Activated CD4-positive, alpha-beta T cell treated with anti-CD3 and anti-CD28 coated beads, Interleukin-2, Interleukin-6, amounts not matched to agents 100 ng/mL and 50 ng/mL, durations not matched to agents 16 hours and 8 hours (primary cell): ENCODE measurements around the gene UFD1.

Experiments used
- DNase-seq: peaks from one replicate; pipeline ENCODE4 v3.0.0-alpha.2; 2020

UFD1 gene

GRCh38 chr22:19515654-19516377, 36.8 kb upstream of the UFD1 start:
- no peak for DNase-seq

GRCh38 chr22:19514831-19515565, 36.0 kb upstream of the UFD1 start:
- no peak for DNase-seq

GRCh38 chr22:19513823-19514222, 34.8 kb upstream of the UFD1 start:
- DNase-seq = no peak

GRCh38 chr22:19510919-19511341, 31.9 kb upstream of the UFD1 start:
- DNase-seq = no peak

- no peak for DNase-seq
Measured at GRCh38 chr22:19509923-19510322, 30.9 kb upstream of the UFD1 start.

- no peak for DNase-seq
Measured at GRCh38 chr22:19509191-19509590, 30.2 kb upstream of the UFD1 start.

GRCh38 chr22:19508024-19508776, 29.2 kb upstream of the UFD1 start:
- no peak for DNase-seq

- no peak for DNase-seq
Measured at GRCh38 chr22:19507534-19507861, 28.5 kb upstream of the UFD1 start.

GRCh38 chr22:19506212-19506611, 27.2 kb upstream of the UFD1 start:
- no peak for DNase-seq

GRCh38 chr22:19505735-19506126, 26.7 kb upstream of the UFD1 start:
- no peak for DNase-seq

- DNase-seq = no peak
Measured at GRCh38 chr22:19504900-19505734, 26.1 kb upstream of the UFD1 start.

- no peak for DNase-seq
Measured at GRCh38 chr22:19503869-19504268, 24.9 kb upstream of the UFD1 start.

GRCh38 chr22:19503367-19503766, 24.4 kb upstream of the UFD1 start:
- DNase-seq = no peak

GRCh38 chr22:19501897-19502447, 23.0 kb upstream of the UFD1 start:
- DNase-seq = no peak

- DNase-seq = no peak
Measured at GRCh38 chr22:19499880-19500242, 20.9 kb upstream of the UFD1 start.

GRCh38 chr22:19499236-19499879, 20.4 kb upstream of the UFD1 start:
- DNase-seq = no peak

GRCh38 chr22:19498866-19499190, 19.8 kb upstream of the UFD1 start:
- no peak for DNase-seq

GRCh38 chr22:19498154-19498865, 19.3 kb upstream of the UFD1 start:
- no peak for DNase-seq

- DNase-seq = no peak
Measured at GRCh38 chr22:19497245-19497644, 18.3 kb upstream of the UFD1 start.

- no peak for DNase-seq
Measured at GRCh38 chr22:19496324-19496630, 17.3 kb upstream of the UFD1 start.

GRCh38 chr22:19495562-19496323, 16.8 kb upstream of the UFD1 start:
- no peak for DNase-seq
